ENCODE measurements around the gene AP3D1.

Gene AP3D1

DNA sequence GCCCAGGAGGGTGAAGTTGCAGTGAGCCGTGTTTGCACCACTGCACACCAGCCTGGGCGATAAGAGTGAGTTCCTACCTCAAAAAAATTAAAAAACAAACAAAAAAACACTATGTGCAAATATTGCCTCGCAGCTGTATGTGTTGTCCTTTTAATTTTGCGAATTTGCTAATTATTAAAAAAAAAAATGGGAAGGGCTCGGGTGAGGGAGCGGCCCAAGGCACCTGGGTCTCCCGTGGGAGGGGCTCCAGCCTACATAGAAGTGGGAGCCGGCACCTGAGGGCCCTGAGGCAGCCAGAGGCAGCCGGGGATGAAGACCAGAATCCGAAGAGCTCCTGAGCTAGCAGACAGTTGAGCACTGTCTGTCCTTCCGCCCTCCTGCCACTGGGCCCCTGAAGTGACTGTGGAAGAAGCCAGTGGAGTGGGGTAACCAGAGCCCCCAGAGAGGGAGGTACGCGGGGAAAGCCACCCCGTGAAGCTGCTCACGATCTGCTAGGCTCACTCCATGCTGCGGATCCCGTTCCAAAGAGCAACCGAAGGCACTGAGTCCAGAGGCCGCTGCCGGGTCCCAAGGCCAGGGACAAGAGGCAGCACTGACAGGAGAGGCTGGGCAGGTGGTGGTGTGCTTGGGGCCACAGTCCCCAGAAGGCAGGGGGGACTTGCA lies 48.2 kb downstream of the AP3D1 start:
- FAIRE-seq: no peak
- no peak for TF ChIP-seq POU2F2 (IDR thresholded peaks at IDR 0.05; ENCODE audit: low read depth, low read length)
- no peak for TF ChIP-seq PAX5 (IDR thresholded peaks at IDR 0.05; ENCODE audit: insufficient read depth, low read length, severe bottlenecking)
- TF ChIP-seq POLR2A (IDR thresholded peaks at IDR 0.05; ENCODE audit: low read depth, low read length): no peak
- no peak for TF ChIP-seq SPI1 (IDR thresholded peaks at IDR 0.05; ENCODE audit: low read depth, low read length)
- no peak for TF ChIP-seq TAF1 (IDR thresholded peaks at IDR 0.05; ENCODE audit: low read depth, low read length)
- no peak for TF ChIP-seq POLR2AphosphoS5 (IDR thresholded peaks at IDR 0.05; ENCODE audit: low read depth, low read length)
- DNase-seq (ENCODE audit: insufficient read length, low spot score): no peak

DNA sequence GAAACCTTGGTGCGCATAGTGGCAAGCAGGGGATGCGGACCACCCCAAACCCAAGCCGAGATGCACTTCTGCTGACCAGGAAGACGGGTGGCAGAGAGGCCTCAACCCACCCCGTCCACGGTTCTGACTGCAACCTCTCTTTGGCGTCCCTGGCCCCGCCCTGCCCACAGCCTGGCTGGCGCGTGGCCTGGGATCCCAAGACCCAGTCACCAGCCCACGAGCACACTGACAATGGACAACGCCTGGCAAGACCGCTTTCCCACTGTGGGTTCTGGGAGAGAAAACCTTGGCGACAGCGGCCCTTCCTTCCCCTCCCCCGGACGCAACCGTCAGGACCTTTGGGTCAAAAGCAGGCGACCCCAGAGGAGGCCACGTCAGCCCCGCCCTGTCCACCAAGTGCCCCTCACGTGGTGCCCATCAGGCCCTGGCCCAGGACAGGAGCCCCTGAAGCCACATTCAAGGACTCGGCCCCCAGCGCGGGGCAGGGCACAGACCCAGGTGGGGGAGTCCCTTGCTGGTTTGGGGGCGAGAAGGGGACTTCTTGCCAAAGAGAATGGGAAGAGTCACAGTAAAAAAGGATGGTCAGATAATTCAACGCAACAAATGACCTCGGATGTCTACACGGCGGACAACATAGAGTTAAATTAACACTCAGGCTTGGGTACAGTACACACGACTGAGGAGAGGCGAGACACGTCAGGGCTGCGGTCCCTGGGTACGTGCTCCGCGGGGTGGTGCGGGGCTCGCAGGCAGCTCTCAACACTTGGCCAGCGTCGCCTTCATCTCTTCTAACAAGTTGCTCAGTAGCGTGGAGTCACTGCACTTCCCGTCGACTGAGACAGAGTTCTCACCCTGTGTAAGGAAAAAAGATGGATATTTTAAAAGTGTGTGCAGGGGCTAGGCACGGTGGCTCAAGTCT lies 49.7 kb downstream of the AP3D1 start:
- no peak for TF ChIP-seq TAF1 (IDR thresholded peaks at IDR 0.05; ENCODE audit: low read depth, low read length)
- no peak for DNase-seq (ENCODE audit: insufficient read length, low spot score)
- FAIRE-seq: no peak

DNA sequence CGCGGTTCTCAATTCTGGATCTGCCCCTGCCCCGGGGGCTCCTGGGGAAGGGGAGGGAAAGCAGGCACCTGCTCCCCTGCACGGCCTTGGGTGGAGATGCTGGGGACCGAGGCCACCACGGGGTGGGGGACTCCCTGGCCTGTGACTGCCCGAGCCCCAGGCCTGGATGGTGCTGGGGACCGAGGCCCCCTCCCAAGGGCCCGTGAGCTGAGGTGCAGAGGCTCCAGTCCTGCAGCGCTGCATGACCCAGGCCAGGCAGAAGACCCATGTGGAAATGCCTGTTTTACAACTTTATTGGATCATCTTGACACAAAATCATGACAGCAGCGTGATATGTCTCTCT lies 50.7 kb downstream of the AP3D1 start:
- DNase-seq (ENCODE audit: insufficient read length, low spot score) (no peak), FAIRE-seq (no peak)
- TF ChIP-seq POU2F2 (IDR thresholded peaks at IDR 0.05; ENCODE audit: low read depth, low read length): no peak
- no peak for TF ChIP-seq POLR2A (IDR thresholded peaks at IDR 0.05; ENCODE audit: low read depth, low read length)
- no peak for TF ChIP-seq PAX5 (IDR thresholded peaks at IDR 0.05; ENCODE audit: insufficient read depth, low read length, severe bottlenecking)
- no peak for TF ChIP-seq POLR2AphosphoS5 (IDR thresholded peaks at IDR 0.05; ENCODE audit: low read depth, low read length)
- no peak for TF ChIP-seq TAF1 (IDR thresholded peaks at IDR 0.05; ENCODE audit: low read depth, low read length)
- no peak for TF ChIP-seq SPI1 (IDR thresholded peaks at IDR 0.05; ENCODE audit: low read depth, low read length)

DNA sequence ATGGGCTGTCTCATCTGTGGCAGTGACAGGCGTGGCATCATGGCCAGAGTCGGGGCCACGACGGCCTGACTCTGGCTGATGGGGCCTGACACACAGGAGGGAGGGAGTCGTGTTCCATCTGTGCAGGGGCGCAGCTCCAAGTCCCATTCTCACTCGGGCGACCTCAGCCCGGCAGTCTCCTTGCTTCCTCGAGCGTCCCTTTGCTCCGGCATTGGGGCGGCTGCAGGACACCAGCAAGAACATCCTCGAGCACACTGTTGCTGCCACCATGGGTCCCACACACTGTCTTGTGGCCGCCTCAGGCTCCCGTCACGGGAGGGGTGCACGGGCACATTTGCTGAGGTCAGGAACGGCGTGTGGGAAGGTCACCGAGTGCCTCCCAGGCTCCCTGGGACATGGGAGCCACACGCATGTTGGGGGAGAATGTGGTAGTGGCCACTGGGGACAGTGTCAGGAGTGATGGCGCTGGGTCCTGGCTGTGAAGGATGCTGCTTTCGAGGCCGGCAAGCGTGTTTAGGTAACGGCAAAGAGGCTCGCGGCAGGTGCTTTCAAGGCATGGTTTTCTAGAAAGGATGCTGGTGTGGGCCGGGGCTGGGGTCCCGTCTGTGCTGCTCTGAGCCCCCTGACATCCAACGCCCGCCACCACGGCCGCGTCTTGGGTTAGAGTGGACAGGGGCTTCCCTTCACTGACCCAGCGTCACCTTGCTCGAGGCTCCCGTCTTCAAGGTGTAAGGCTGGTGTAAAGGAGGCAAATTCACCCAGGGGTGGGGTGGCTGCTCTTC lies 51.2 kb downstream of the AP3D1 start:
- FAIRE-seq (no peak), DNase-seq (ENCODE audit: insufficient read length, low spot score) (no peak)
- TF ChIP-seq SPI1 (IDR thresholded peaks at IDR 0.05; ENCODE audit: low read depth, low read length): no peak
- no peak for TF ChIP-seq TAF1 (IDR thresholded peaks at IDR 0.05; ENCODE audit: low read depth, low read length)
- no peak for TF ChIP-seq POLR2A (IDR thresholded peaks at IDR 0.05; ENCODE audit: low read depth, low read length)
- TF ChIP-seq POU2F2 (IDR thresholded peaks at IDR 0.05; ENCODE audit: low read depth, low read length): no peak
- TF ChIP-seq POLR2AphosphoS5 (IDR thresholded peaks at IDR 0.05; ENCODE audit: low read depth, low read length): no peak; the same call in 1 of the 2 replicates
- no peak for TF ChIP-seq PAX5 (IDR thresholded peaks at IDR 0.05; ENCODE audit: insufficient read depth, low read length, severe bottlenecking)

DNA sequence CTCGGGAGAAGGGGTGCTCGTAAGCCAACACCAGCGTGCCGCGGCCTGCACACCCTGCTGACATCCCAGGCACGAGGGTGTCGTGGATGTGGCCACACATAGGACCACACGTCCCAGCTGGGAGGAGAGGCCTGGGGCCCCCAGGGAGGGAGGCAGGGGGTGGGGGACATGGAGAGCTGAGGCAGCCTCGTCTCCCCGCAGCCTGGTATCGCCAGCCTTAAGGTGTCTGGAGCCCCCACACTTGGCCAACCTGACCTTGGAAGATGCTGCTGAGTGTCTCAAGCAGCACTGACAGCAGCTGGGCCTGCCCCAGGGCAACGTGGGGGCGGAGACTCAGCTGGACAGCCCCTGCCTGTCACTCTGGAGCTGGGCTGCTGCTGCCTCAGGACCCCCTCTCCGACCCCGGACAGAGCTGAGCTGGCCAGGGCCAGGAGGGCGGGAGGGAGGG lies 52.3 kb downstream of the AP3D1 start:
- TF ChIP-seq SPI1 (IDR thresholded peaks at IDR 0.05; ENCODE audit: low read depth, low read length): no peak
- TF ChIP-seq POLR2A (IDR thresholded peaks at IDR 0.05; ENCODE audit: low read depth, low read length): no peak
- TF ChIP-seq TAF1 (IDR thresholded peaks at IDR 0.05; ENCODE audit: low read depth, low read length): no peak
- TF ChIP-seq POLR2AphosphoS5 (IDR thresholded peaks at IDR 0.05; ENCODE audit: low read depth, low read length): no peak
- TF ChIP-seq POU2F2 (IDR thresholded peaks at IDR 0.05; ENCODE audit: low read depth, low read length): no peak
- no peak for TF ChIP-seq PAX5 (IDR thresholded peaks at IDR 0.05; ENCODE audit: insufficient read depth, low read length, severe bottlenecking)
- no peak for FAIRE-seq
- DNase-seq (ENCODE audit: insufficient read length, low spot score): no peak

DNA sequence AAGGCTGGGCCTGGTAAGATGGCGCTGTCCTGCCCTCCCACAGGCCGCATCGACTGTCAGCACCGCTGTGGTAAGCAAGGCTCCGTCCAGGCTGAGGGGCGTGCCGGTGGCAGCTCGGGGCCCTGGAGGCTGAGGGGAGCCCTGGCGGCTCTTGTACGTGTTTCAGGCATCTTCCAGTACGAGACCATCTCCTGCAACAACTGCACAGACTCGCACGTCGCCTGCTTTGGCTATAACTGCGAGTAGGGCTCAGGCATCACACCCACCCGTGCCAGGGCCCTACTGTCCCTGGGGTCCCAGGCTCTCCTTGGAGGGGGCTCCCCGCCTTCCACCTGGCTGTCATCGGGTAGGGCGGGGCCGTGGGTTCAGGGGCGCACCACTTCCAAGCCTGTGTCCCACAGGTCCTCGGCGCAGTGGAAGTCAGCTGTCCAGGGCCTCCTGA lies 53.5 kb downstream of the AP3D1 start:
- TF ChIP-seq PAX5 (IDR thresholded peaks at IDR 0.05; ENCODE audit: insufficient read depth, low read length, severe bottlenecking) (no peak), POU2F2 (IDR thresholded peaks at IDR 0.05; ENCODE audit: low read depth, low read length) (no peak), POLR2A (IDR thresholded peaks at IDR 0.05; ENCODE audit: low read depth, low read length) (no peak), SPI1 (IDR thresholded peaks at IDR 0.05; ENCODE audit: low read depth, low read length) (no peak), POLR2AphosphoS5 (IDR thresholded peaks at IDR 0.05; ENCODE audit: low read depth, low read length) (no peak), TAF1 (IDR thresholded peaks at IDR 0.05; ENCODE audit: low read depth, low read length) (no peak)
- FAIRE-seq: no peak
- DNase-seq (ENCODE audit: insufficient read length, low spot score): no peak

DNA sequence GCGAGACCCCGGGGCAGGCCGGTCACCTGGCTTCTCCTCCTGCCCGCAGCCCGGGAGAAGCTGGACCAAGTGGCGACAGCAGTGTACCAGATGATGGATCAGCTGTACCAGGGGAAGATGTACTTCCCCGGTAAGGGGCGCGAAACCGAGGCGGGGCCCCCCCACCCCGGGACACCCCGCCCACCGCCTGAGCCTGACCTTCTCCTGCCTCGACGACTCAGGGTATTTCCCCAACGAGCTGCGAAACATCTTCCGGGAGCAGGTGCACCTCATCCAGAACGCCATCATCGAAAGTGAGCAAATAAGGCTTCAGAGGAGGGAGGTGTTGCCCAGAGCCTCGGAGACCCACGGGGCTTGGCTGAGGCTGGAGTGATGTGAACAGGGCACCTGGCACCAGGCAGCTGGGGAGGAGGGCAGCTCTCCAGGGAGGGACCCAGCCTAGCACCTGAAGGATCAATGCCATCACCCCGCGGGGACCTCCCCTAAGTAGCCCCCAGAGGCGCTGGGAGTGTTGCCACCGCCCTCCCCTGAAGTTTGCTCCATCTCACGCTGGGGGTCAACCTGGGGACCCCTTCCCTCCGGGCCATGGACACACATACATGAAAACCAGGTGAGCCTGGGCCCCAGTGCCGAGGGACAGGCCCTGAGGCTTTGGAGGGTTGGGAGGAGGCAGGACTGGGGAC lies 54.0 kb downstream of the AP3D1 start:
- FAIRE-seq (no peak), DNase-seq (ENCODE audit: insufficient read length, low spot score) (no peak)
- TF ChIP-seq POU2F2 (IDR thresholded peaks at IDR 0.05; ENCODE audit: low read depth, low read length) (no peak), PAX5 (IDR thresholded peaks at IDR 0.05; ENCODE audit: insufficient read depth, low read length, severe bottlenecking) (no peak), POLR2AphosphoS5 (IDR thresholded peaks at IDR 0.05; ENCODE audit: low read depth, low read length) (no peak), TAF1 (IDR thresholded peaks at IDR 0.05; ENCODE audit: low read depth, low read length) (no peak), POLR2A (IDR thresholded peaks at IDR 0.05; ENCODE audit: low read depth, low read length) (no peak), SPI1 (IDR thresholded peaks at IDR 0.05; ENCODE audit: low read depth, low read length) (no peak)

DNA sequence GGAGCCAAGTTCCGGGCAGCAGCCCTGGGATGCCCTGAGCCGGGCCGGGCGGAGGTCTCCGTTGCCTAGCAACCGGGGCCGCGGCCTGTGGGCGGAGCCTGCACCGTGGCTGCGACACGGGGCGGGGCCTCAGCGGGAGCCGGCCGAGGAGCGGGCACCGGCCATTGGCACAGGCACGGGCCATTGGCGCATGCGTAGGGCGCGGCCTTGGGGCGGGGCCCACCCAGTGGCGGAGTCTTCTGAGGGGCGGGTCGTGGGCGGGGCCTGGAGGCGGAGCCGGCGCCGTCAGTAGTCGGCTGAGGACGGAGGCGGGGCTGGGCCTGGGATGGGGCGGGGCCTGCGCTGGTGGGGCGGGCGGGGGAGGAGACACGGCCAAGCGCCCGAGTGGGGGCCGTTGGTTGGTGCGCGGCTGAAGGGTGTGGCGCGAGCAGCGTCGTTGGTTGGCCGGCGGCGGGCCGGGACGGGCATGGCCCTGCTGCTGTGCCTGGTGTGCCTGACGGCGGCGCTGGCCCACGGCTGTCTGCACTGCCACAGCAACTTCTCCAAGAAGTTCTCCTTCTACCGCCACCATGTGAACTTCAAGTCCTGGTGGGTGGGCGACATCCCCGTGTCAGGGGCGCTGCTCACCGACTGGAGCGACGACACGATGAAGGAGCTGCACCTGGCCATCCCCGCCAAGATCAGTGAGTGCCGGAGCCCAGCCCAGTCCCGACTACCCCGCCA lies 54.7 kb downstream of the AP3D1 start, which contains the start of gene IZUMO4:
Gene IZUMO4 (plus strand): TSS at position 436 of the 723 bp plus-strand sequence. CDS start 31 bp downstream, at position 467.
- TF ChIP-seq TAF1 (IDR thresholded peaks at IDR 0.05; ENCODE audit: low read depth, low read length): 0 out of 2 replicates have a peak, but pooled peaks have one; percentile 20
- TF ChIP-seq PAX5 (IDR thresholded peaks at IDR 0.05; ENCODE audit: insufficient read depth, low read length, severe bottlenecking): no peak
- peak; percentile 100 for FAIRE-seq
- DNase-seq (ENCODE audit: insufficient read length, low spot score): peak; percentile 98

Measured in GM12891 (cell line).